ENCODE results near the gene PDE8B.

The PDE8B gene

GRCh38 chr5:77310494-77311213, 100.2 kb downstream of the PDE8B start:
- TF ChIP-seq CTCF (IDR thresholded peaks at IDR 0.05; ENCODE audit: low read depth, low read length, missing control alignments): no peak
- Histone ChIP-seq H3K4me3 (ENCODE audit: low read depth, low read length) (no peak overlapping the region), H3K27me3 (replicated peaks) (no peaks in the 10 kb centered on the region), H3K36me3 (replicated peaks) (no peaks in the 10 kb centered on the region), H3K27ac (no peak overlapping the region)
- in situ Hi-C loops (cut with HindIII; ENCODE audit: low pct_ligation_motif_present, low sequenced_read_pairs): no loop called here
- no peak for DNase-seq

- DNase-seq: no peak
- peak; percentile 3 for TF ChIP-seq CTCF (IDR thresholded peaks at IDR 0.05; ENCODE audit: low read depth, low read length, missing control alignments)
- Histone ChIP-seq H3K4me3 (ENCODE audit: low read depth, low read length) (no peak overlapping the region), H3K27ac (no peak overlapping the region), H3K36me3 (replicated peaks) (no peaks in the 10 kb centered on the region), H3K27me3 (replicated peaks) (no peaks in the 10 kb centered on the region)
- in situ Hi-C loops (cut with HindIII; ENCODE audit: low pct_ligation_motif_present, low sequenced_read_pairs): no loop called here
Observed at GRCh38 chr5:77311214-77311571, 100.7 kb downstream of the PDE8B start.

- no peaks in the 10 kb centered on the region for H3K36me3 ChIP-seq (replicated peaks)
- DNase-seq: peak; percentile 62
- no peak for TF ChIP-seq CTCF (IDR thresholded peaks at IDR 0.05; ENCODE audit: low read depth, low read length, missing control alignments)
- H3K27me3 ChIP-seq (replicated peaks): no peaks in the 10 kb centered on the region
- H3K27ac ChIP-seq: no peak overlapping the region
- H3K4me3 ChIP-seq (ENCODE audit: low read depth, low read length): no peak overlapping the region
- in situ Hi-C loops (cut with HindIII; ENCODE audit: low pct_ligation_motif_present, low sequenced_read_pairs): no loop called here
Observed at GRCh38 chr5:77312413-77312812, 101.9 kb downstream of the PDE8B start.

- in situ Hi-C loops (cut with HindIII; ENCODE audit: low pct_ligation_motif_present, low sequenced_read_pairs): no loop called here
- no peak for TF ChIP-seq CTCF (IDR thresholded peaks at IDR 0.05; ENCODE audit: low read depth, low read length, missing control alignments)
- H3K36me3 ChIP-seq (replicated peaks): no peaks in the 10 kb centered on the region
- DNase-seq: no peak
- no peak overlapping the region for H3K4me3 ChIP-seq (ENCODE audit: low read depth, low read length)
- H3K27me3 ChIP-seq (replicated peaks): no peaks in the 10 kb centered on the region
- H3K27ac ChIP-seq: no peak overlapping the region
Observed at GRCh38 chr5:77316871-77317661, 106.6 kb downstream of the PDE8B start.

GRCh38 chr5:77318060-77318459, 107.6 kb downstream of the PDE8B start:
- no peak for TF ChIP-seq CTCF (IDR thresholded peaks at IDR 0.05; ENCODE audit: low read depth, low read length, missing control alignments)
- no peak overlapping the region for H3K27ac ChIP-seq
- no peaks in the 10 kb centered on the region for H3K27me3 ChIP-seq (replicated peaks)
- DNase-seq: no peak
- in situ Hi-C loops (cut with HindIII; ENCODE audit: low pct_ligation_motif_present, low sequenced_read_pairs): no loop called here
- no peak overlapping the region for H3K4me3 ChIP-seq (ENCODE audit: low read depth, low read length)
- no peaks in the 10 kb centered on the region for H3K36me3 ChIP-seq (replicated peaks)

Data from brain microvascular endothelial cell (primary cell).